Right forelimb (tissue), 1 donor: ENCODE results near the gene BMPR1A.
"Not testable (repeated sequence)": the region's sequence is repeated elsewhere in the genome, so short reads cannot be mapped to it uniquely, and the experiment has no call there.

ENCODE experiments used
- DNase-seq: peaks from one replicate; pipeline ENCODE4 v3.0.0-alpha.2; 2018

Gene BMPR1A

GRCh38 chr10:86972613-86973380 is 216.4 kb downstream of the BMPR1A start:
- DNase-seq = no peak

GRCh38 chr10:86974484-86974883 is 218.1 kb downstream of the BMPR1A start:
- DNase-seq = no peak

- DNase-seq = no peak
These were observed 220.1 kb downstream of the BMPR1A start for GRCh38 chr10:86976362-86977056.

DNA sequence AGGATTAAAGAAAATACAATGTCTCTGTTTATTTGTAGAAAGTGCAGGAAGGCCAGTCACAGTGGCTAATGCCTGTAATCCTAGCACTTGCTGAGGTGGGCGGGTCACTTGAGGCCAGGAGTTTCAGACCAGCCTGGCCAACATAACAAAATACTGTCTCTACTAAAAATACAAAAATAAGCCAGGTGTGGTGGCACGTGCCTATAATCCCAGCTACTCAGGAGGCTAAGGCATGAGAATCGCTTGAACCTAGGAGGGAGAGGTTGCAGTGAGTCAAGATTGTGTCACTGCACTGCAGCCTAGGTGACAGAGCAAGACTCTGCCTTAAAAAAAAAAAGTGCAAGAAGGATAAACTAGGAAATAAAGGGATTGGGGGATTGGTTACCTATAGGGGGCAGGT is 222.0 kb downstream of the BMPR1A start:
- not testable (repeated sequence) for DNase-seq

DNA sequence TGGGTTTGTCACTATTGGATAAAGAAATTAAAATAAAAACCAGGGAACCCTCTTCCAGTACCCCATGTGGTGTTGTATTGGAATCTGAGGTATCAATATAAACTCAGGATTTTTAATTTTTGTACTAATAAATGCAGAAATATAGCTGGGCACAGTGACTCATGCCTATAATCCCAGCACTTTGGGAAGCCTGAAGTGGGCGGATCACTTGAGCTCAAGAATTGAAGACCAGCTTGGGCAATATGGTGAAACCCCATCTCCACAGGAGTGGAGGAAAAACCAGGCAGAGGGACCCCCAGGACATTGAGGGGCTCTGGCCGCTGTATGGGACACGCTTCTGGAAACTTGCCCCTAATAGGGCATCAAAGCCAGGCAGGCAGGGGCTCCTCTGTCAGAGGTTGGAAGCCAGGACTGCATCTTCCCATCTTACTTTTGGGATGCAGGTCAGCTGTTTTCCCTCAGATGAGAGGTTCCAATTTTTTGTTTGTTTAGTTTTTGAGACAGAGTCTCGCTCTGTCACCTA is 222.9 kb downstream of the BMPR1A start:
- DNase-seq = no peak

DNA sequence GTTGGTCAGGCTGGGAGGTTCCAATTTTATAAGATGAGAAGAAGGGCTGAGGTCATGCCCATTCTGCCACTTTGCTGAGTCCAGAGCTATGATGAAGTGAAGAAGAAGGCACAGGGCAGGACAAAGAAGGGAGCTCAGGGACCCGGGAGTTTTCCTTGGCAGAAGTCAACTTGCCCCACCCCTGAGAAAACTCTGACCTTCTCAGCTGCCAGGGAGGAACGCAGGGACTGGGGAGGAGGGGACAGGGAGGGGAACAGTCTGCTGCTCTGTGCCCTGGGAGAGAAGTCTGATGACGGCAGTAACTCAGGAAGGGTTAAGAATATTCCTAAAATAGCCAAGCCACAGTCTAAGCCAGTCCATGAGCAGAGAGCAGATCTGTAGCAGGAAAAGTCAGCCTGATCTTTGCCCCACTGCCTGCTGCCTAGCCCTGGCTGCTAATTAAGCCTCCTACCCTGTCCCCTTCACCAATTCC is 223.6 kb downstream of the BMPR1A start:
- DNase-seq = no peak

DNA sequence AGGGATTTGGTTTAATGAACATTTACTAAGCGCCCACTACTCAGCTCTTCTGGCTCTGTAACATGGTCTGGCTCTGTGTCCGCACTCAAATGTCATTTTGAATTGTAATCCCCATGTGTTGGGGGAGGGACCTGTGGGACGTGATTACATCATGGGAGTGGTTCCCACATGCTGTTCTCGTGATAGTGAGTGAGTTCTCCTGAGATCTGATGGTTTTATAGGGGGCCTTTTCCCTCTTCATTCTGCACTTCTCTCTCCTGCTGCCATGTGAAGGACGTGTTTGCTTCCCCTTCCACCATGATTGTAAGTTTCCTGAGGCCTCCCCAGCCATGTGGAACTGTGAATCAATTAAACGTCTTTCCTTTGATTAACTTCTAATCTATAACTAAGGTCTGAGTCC is 224.6 kb downstream of the BMPR1A start:
- not testable (repeated sequence) for DNase-seq

DNA sequence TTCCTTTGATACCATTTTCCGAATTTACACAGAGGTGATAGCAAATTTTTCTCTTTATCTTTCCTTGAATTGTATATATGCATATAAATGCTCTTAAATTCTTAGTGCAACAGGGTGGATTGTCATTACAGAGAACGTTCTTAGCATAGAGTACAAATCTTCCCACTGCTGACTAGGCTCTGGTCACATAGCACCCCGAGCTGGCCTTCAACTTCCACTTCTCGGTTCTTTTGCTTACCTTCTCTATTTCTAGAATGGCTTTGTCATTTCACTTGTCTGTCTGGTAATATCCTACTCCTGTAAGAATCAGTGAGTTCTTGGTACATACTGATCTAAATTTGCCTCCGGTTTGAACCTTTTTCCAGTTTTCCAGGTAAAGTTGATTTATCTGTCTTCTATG is 225.3 kb downstream of the BMPR1A start:
- no peak for DNase-seq
